Measurements from ENCODE around the gene AKR1C4.
"Not testable (repeated sequence)": the region's sequence is repeated elsewhere in the genome, so short reads cannot be mapped to it uniquely, and the experiment has no call there.

Gene AKR1C4

DNA sequence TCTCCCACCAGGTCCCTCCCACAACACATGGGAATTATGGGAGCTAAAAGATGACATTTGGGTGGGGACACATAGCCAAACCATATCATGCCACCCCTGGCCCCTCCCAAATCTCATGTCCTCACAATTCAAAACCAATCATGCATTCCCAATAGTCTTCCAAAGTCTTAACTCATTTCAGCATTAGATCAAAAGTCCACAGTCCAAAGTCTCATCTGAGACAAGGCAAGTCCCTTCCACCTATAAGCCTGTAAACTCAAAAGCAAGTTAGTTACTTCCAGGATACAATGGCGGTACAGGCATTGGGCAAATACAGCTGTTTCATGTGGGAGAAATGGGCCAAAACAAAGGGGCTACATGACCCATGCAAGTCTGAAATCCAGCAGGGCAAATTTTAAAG lies 13.1 kb downstream of the AKR1C4 start:
- DNase-seq = not testable (repeated sequence)

GRCh38 chr10:5210261-5210660 lies 13.6 kb downstream of the AKR1C4 start:
- DNase-seq = not testable (repeated sequence)

DNA sequence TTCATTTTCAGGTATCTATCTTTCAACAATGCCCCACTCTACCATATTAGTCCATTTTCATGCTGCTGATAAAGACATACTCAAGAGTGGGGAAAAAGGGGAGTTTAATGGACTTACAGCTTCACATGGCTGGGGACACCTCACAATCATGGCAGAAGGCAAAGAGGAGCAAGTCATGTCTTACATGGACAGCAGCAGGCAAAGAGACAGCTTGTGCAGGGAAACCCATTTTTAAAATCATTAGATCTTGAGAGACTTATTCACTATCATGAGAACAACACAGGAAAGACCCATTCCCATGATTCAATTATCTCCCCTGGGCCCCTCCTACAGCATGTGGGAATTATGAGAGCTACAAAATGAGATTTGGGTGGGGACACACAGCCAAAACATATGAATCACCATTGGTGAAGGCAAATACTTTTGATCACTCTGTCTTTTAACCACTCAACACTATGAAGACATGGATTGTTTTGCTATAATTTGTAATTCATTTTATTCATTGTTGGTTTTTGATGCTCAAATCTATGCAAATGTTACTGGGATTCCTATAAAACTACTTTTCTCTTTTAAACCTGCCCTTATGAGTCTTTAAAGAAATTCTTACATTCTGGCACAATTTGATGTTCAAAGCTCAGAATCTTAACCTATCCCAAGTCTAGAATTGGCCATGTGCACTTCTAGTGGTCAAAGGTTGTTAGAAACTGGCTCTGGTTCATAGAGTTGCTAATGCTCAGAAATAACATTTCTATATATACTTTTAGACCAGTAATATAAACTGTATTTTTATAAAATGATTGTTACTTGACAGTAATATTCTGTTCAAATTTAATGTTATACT lies 15.3 kb downstream of the AKR1C4 start:
- no peak for DNase-seq

DNA sequence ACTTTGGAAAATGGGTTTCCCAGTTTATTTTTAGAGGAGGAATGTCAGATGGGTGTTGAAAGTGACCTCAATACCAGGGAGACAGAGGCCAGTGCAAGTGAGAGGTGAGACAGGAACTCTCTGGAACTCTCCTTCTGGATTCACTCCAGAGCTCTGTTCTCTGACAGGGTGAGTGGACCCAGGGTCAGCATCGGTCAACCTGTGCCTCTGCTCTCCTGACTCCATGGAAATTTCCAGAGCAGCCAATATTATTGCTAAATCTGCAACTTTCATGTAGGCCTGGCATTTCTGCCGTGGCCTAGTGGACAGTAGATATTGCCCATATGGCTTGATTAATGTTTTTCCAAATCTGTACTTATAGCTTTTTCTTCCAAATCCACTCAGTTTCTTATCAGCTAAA lies 20.2 kb downstream of the AKR1C4 start:
- DNase-seq = no peak

GRCh38 chr10:5219262-5219661 lies 22.6 kb downstream of the AKR1C4 start:
- DNase-seq = no peak

- DNase-seq = not testable (repeated sequence)
Observed at GRCh38 chr10:5222942-5223341, 26.3 kb downstream of the AKR1C4 start.

GRCh38 chr10:5229019-5229418 lies 32.4 kb downstream of the AKR1C4 start:
- no peak for DNase-seq

GRCh38 chr10:5233324-5233723 lies 36.7 kb downstream of the AKR1C4 start:
- DNase-seq = no peak

GRCh38 chr10:5234106-5234860 lies 37.6 kb downstream of the AKR1C4 start:
- DNase-seq = peak; percentile 7

DNA sequence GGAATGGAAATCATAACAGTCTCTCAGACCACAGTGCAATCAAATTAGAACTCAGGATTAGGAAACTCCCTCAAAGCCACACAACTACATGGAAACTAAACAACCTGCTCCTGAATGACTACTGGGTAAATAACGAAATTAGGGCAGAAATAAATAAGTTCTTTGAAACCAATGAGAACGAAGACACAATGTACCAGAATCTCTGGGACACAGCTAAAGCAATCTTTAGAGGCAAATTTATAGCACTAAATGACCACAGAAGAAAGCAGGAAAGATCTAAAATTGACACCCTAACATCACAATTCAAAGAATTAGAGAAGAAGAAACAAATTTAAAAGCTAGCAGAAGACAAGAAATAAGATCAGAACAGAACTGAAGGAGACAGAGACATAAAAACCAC lies 40.9 kb downstream of the AKR1C4 start:
- not testable (repeated sequence) for DNase-seq

DNA sequence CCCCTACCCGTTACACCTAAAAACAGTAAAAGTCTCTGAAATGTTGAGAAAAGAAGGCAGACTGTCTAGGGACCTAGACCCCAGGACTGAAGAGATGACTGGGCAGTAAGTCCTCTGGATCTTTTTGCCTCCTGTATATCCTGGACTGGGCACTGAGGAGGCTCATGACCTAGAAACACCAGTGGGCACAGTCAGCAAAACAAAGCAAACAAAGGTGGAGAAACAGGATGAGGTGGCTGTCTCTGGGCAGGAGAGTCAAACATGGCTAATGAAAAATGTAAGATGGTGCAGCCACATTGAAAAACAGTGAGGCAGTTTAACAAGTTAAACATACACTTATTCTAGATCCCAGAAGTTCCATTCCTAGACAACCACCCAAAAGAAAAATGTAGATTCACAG lies 45.9 kb downstream of the AKR1C4 start:
- no peak for DNase-seq

DNA sequence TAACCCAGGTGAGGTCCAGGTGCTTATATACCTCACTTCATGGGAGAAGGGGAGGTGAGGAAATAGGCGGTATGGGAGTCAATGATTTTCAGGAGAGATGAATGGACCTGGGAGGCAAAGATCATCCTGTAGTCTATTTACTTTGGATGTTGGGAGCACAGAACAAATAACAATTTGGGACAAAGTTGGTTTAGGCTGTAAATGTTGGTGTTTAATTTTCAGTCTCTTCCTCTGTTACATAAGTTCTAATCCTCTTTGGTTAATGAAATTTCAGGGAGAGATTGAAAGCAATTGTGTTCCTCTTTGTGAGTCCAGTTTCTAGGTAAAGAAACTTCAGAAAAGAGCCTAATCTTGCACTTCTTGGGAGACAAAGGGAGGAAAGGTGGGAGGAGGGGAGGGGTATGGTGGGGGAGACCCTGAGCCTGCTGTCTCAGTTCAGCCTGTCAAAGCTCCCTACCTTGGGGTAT lies 46.9 kb downstream of the AKR1C4 start:
- no peak for DNase-seq

- DNase-seq = no peak
Observed at GRCh38 chr10:5252177-5253037, 55.8 kb downstream of the AKR1C4 start.

DNA sequence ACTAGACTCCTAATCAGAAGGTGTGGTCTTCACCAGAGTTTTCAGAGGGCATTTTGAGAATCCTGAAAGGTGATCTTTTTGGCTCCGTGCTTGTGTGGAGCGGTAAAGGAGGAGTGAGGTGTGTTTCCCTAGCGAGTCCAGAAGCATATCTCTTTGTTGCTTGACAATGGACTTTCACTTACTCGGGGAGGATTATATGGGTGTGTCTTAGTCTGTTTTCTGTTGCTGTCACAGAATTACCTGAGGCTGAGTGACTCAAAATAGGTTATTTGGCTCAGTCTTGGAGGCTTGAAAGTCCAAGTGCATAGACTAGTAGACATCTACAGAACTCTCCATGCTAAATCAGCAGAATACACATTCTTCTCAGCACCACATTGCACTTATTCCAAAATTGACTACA lies 57.9 kb downstream of the AKR1C4 start:
- no peak for DNase-seq

GRCh38 chr10:5257768-5258167 lies 61.1 kb downstream of the AKR1C4 start:
- DNase-seq = not testable (repeated sequence)

GRCh38 chr10:5259132-5259951 lies 62.7 kb downstream of the AKR1C4 start:
- DNase-seq = no peak

GRCh38 chr10:5259952-5260578 lies 63.4 kb downstream of the AKR1C4 start:
- no peak for DNase-seq

GRCh38 chr10:5260828-5261227 lies 64.2 kb downstream of the AKR1C4 start:
- DNase-seq = no peak

DNA sequence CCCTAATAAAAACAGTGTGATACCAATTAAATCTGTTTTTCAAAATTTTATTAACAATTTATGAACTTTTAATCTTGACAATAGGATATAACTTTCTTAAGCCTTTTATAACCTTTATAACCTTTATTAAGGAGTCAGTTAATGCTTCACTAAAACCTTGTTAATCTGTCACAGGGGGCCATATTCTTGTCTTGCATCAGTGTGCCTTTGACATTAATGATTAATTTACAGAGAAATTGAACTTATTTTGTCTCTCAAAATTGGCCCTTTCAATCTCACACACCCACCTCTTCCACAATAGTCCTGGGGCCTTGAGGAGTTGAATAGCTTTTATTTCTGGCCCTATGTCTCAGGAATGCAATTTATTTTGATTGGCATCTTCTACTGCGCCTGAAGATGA lies 68.5 kb downstream of the AKR1C4 start:
- no peak for DNase-seq

- no peak for DNase-seq
Observed at GRCh38 chr10:5266351-5266750, 69.7 kb downstream of the AKR1C4 start.

GRCh38 chr10:5266804-5267203 lies 70.2 kb downstream of the AKR1C4 start:
- no peak for DNase-seq

GRCh38 chr10:5268234-5268633 lies 71.6 kb downstream of the AKR1C4 start:
- DNase-seq = no peak

Measured in CD4-positive, alpha-beta T cell treated with Interleukin-21 for 1 hour (primary cell).